A549 (cell line): ENCODE measurements around the gene DNAAF3. TPM values are rescaled to one million over a fixed set of nuclear protein-coding genes. Genes with fewer than 3 reads are reported as not detected.
A peak's percentile ranks its signal among the peaks of the same experiment; 100 is the strongest.

Source experiments
- ATAC-seq, 2 experiments: fragments of 200-7000 bp in 1 of 2; fragments of >200 bp in 1 of 2; cut with Nextera tagmentation in 1 of 2; cut with Tn5 transposase in 1 of 2; 3 replicates each; pipeline versions ENCODE4 v1.8.0 to v1.9.1; 2018 to 2020; ENCODE audit warnings: mild to moderate bottlenecking in 1 of 2, moderate library complexity in 1 of 2
- CTCF ChIA-PET: fragments of 300-600 bp; sonication (Branson Sonifier 250); formaldehyde crosslinking; extraction: SDS; loops from one replicate; lab custom pipeline; 2021; ENCODE audit warnings: antibody characterized with exemption, inconsistent platforms; lab: Yijun Ruan, JAX
- POLR2A ChIA-PET: fragments of 350-600 bp; formaldehyde crosslinking; extraction: SDS; loops from one replicate; lab custom pipeline; 2021; ENCODE audit warnings: antibody characterized with exemption, inconsistent platforms; lab: Yijun Ruan, JAX
- DNase-seq, 2 experiments: peaks; one replicate each; pipeline versions ENCODE4 v3.0.0 to v3.0.0-alpha.2; 2011 to 2016; ENCODE audit warnings: low read depth in 1 of 2, low spot score in 1 of 2
- FAIRE-seq: peaks from 2 replicates; lab custom pipeline; 2011; peaks lifted over from hg19 to GRCh38; lab: Jason Lieb, UNC
- H3K27ac ChIP-seq, 2 experiments: fragments of >200 bp; sonication (Bioruptor Twin); formaldehyde crosslinking; 3 replicates each; pipeline ENCODE4 v1.5.1; 2016 to 2017
- H3K4me1 ChIP-seq: fragments of >200 bp; sonication (Bioruptor Twin); formaldehyde crosslinking; 3 replicates; pipeline ENCODE4 v1.6.1; 2016
- H3K4me2 ChIP-seq: fragments of >200 bp; sonication (Bioruptor Twin); formaldehyde crosslinking; 3 replicates; pipeline ENCODE4 v1.6.1; 2016
- H3K4me3 ChIP-seq: fragments of >200 bp; sonication (Bioruptor Twin); formaldehyde crosslinking; 3 replicates; pipeline ENCODE4 v1.5.1; 2016
- H3K9me3 ChIP-seq: fragments of >200 bp; sonication (Bioruptor Twin); formaldehyde crosslinking; 3 replicates; pipeline ENCODE4 v1.6.1; 2016
- CBX8 ChIP-seq: fragments of 200-600 bp; sonication (generic); IDR thresholded peaks from 2 replicates; pipeline ENCODE4 v1.6.1; 2016
- CHD2 ChIP-seq: fragments of 150-350 bp; IDR thresholded peaks from 2 replicates; pipeline ENCODE4 v1.6.1; 2014; ENCODE audit warnings: low read length; ENCODE audit not compliant: partially characterized antibody
- EHF ChIP-seq: fragments of 250-450 bp; sonication (Bioruptor Pico); IDR thresholded peaks from 2 replicates; pipeline ENCODE4 v1.5.0; 2020; ENCODE audit warnings: mild to moderate bottlenecking
- FOSB ChIP-seq: fragments of 250-450 bp; sonication (Bioruptor Pico); IDR thresholded peaks from 2 replicates; pipeline ENCODE4 v1.5.0; 2020; ENCODE audit warnings: mild to moderate bottlenecking, moderate library complexity
- FOSL2 ChIP-seq, 2 experiments: fragments of 450-650 bp in 1 of 2; fragments of >200 bp in 1 of 2; sonication (Bioruptor Twin) in 1 of 2; formaldehyde crosslinking; IDR thresholded peaks; 2 replicates each; pipeline versions ENCODE4 v1.5.0 to v1.6.1; 2016 to 2020; ENCODE audit warnings: mild to moderate bottlenecking in 1 of 2, moderate library complexity in 1 of 2
- FOXS1 ChIP-seq: fragments of 250-450 bp; sonication (Bioruptor Pico); IDR thresholded peaks from 2 replicates; pipeline ENCODE4 v1.5.0; 2020; ENCODE audit warnings: mild to moderate bottlenecking, moderate library complexity
- HEYL ChIP-seq: fragments of 250-450 bp; sonication (Bioruptor Pico); IDR thresholded peaks from 2 replicates; pipeline ENCODE4 v1.8.0; 2021; ENCODE audit warnings: mild to moderate bottlenecking, moderate library complexity
- JUN ChIP-seq, 2 experiments: fragments of >200 bp; sonication (Bioruptor Twin); formaldehyde crosslinking; IDR thresholded peaks; 2 replicates in 1 of 2; 3 replicates in 1 of 2; pipeline ENCODE4 v1.6.1; 2016 to 2017
- JUNB ChIP-seq: fragments of >200 bp; sonication (Bioruptor Twin); formaldehyde crosslinking; IDR thresholded peaks from 2 replicates; pipeline ENCODE4 v1.6.1; 2016
- MAZ ChIP-seq: fragments of 150-350 bp; IDR thresholded peaks from 2 replicates; pipeline ENCODE4 v1.6.1; 2014; ENCODE audit warnings: antibody characterized with exemption, low read depth, low read length, borderline replicate concordance
- NFE2L2 ChIP-seq: fragments of 150-350 bp; conservative IDR thresholded peaks from 2 replicates; pipeline ENCODE4 v1.6.1; 2014; ENCODE audit warnings: low read length
- PHF8 ChIP-seq: fragments of 200-600 bp; sonication (generic); IDR thresholded peaks from 2 replicates; pipeline ENCODE4 v1.6.1; 2016; ENCODE audit warnings: low read depth, mild to moderate bottlenecking, antibody characterized with exemption, moderate library complexity, borderline replicate concordance
- POLR2A ChIP-seq: IDR thresholded peaks from 2 replicates; pipeline ENCODE4 v1.6.1; 2012; ENCODE audit warnings: mild to moderate bottlenecking, low read length
- RARB ChIP-seq: fragments of 250-450 bp; sonication (Bioruptor Pico); IDR thresholded peaks from 2 replicates; pipeline ENCODE4 v1.8.0; 2021; ENCODE audit warnings: mild to moderate bottlenecking, moderate library complexity
- RNF2 ChIP-seq: fragments of 200-600 bp; sonication (generic); IDR thresholded peaks from 2 replicates; pipeline ENCODE4 v1.6.1; 2016; ENCODE audit warnings: low read depth, mild to moderate bottlenecking, antibody characterized with exemption, moderate library complexity, borderline replicate concordance
- SREBF2 ChIP-seq: fragments of 450-650 bp; IDR thresholded peaks from 2 replicates; pipeline ENCODE4 v1.6.1; 2014; ENCODE audit warnings: mild to moderate bottlenecking, moderate library complexity
- TFCP2L1 ChIP-seq: fragments of 250-450 bp; sonication (Bioruptor Pico); IDR thresholded peaks from 2 replicates; pipeline ENCODE4 v1.5.0; 2021; ENCODE audit warnings: mild to moderate bottlenecking
- ZFP36 ChIP-seq: fragments of 450-650 bp; IDR thresholded peaks from 2 replicates; pipeline ENCODE4 v1.6.1; 2014; ENCODE audit warnings: borderline replicate concordance; ENCODE audit not compliant: partially characterized antibody
- ZNF302 ChIP-seq: fragments of 250-450 bp; sonication (Bioruptor Pico); IDR thresholded peaks from 2 replicates; pipeline ENCODE4 v1.9.0; 2021; ENCODE audit warnings: inconsistent platforms, mild to moderate bottlenecking, moderate library complexity
- WGBS: methylation state at CpG from one replicate; pipeline ENCODE4 v1.1.6; 2017; ENCODE audit errors: missing lambda C conversion rate; 5-methylcytosine and 5-hydroxymethylcytosine counted together
- polyA plus RNA-seq, 4 experiments: library from polyadenylated mRNA; depleted of rRNA in 3 of 4; stranded (reverse); fragments of >200 nt; fragmentation: RNase III in 1 of 4; extraction: RNeasy Plus Mini Kit Qiagen cat#74134 plus additional on column Dnase treatment in 1 of 4; gene quantifications; 2 replicates in 3 of 4; 3 replicates in 1 of 4; pipeline ENCODE4 v1.2.3, GENCODE V29; 2011 to 2017
- TF ChIP-seq, protein P1 (sequence below): fragments of 250-450 bp; sonication (Bioruptor Pico); IDR thresholded peaks from 2 replicates; pipeline ENCODE4 v1.5.0; 2021; ENCODE audit warnings: mild to moderate bottlenecking, moderate library complexity, borderline replicate concordance
- TF ChIP-seq, protein P2 (sequence below): fragments of >200 bp; sonication (Bioruptor Twin); formaldehyde crosslinking; IDR thresholded peaks from 3 replicates; pipeline ENCODE4 v1.5.1; 2016
- TF ChIP-seq, protein P3 (sequence below): IDR thresholded peaks from 2 replicates; pipeline ENCODE4 v1.6.1; 2012
- TF ChIP-seq, protein P4 (sequence below): fragments of 200-600 bp; sonication (generic); IDR thresholded peaks from 2 replicates; pipeline ENCODE4 v1.6.1; 2016; ENCODE audit warnings: antibody characterized with exemption, mild to moderate bottlenecking, moderate library complexity
- TF ChIP-seq, protein P5 (sequence below): IDR thresholded peaks from 2 replicates; pipeline ENCODE4 v1.6.1; 2012; ENCODE audit warnings: low read depth, borderline replicate concordance
- TF ChIP-seq, protein P6 (sequence below): fragments of >200 bp; sonication (Bioruptor Twin); formaldehyde crosslinking; IDR thresholded peaks from 3 replicates; pipeline ENCODE4 v1.6.1; 2016

DNAAF3 gene
- polyA plus RNA-seq, 2 of the 4 experiments (the other 2 are of a cell fraction): 4.0 to 5.3 TPM

DNA sequence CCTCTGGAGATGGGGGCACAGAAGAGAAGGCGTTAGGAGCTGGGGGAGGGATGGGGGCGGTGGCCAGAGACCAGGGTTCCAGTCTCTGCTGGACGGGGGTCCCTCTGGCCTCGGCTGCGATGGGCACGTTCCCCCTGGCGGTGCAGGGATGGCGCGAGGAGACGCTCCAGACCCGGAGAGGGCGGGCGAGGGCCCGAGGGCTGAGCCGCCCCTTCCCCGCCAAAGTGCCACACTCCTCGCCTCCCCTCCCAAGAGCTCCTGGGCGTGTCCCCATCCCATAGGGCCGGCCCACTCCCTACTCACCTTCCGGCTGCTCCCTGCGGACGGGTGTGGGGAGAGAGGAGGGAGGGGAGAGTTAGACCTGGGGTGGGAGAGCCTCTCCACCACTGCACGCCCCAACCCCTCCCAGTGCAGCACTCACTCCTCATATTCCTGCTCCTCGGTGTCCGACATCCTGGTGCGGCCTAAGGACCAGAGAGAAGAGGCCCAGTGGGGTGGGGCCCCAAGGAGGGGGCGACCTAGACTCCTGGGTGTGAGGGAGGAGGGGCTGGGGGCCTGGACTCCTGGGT is 19.6 kb downstream of the DNAAF3 start:
- POLR2A ChIA-PET: interaction anchor here (0.6 to 1.9 kb wide), 9 partner anchors 10 to 300 kb away, joined by 3 to 9 read pairs (median 5); partner anchors contain the start of genes DNAAF3, HSPBP1, KMT5C and UBE2S
- peak overlapping the region; percentile 82 to 92 for H3K27ac ChIP-seq
- 2% methylated on average over 18 of the region's 27 CpGs for WGBS
- H3K9me3 ChIP-seq: peaks cover 4% of the 10 kb centered on the region; the same call in 1 of the 3 replicates
- CTCF ChIA-PET: interaction anchor here (0.7 to 4.6 kb wide), 29 partner anchors 10 to 485 kb away, joined by 3 to 111 read pairs (median 4); partner anchors contain the start of genes DNAAF3, PTPRH, TMEM238 and TNNI3
- ATAC-seq (peak; percentile 87 to 94), FAIRE-seq (no peak), DNase-seq (peak; percentile 85 to 92)
- peak overlapping the region; percentile 64 for H3K4me3 ChIP-seq
- H3K4me2 ChIP-seq: peak overlapping the region; percentile 84
- TF ChIP-seq RNF2 (no peak), FOXS1 (CRISPR knock-in tag) (no peak), JUNB (no peak), ZFP36 (no peak), HEYL (CRISPR knock-in tag) (no peak), ZNF302 (CRISPR knock-in tag) (no peak), NFE2L2 (no peak), CBX8 (no peak), FOSL2 (IDR thresholded peaks at IDR 0.05) (no peak), FOSL2 (CRISPR knock-in tag; IDR thresholded peaks at IDR 0.05) (no peak), PHF8 (peak; percentile 40; the same call in 1 of the 2 replicates), FOSB (no peak), CHD2 (no peak), SREBF2 (no peak), JUN (IDR thresholded peaks at IDR 0.05) (peak in 1 of 2 experiments; percentile 57; a peak in 2 of 5 replicates), EHF (CRISPR knock-in tag) (no peak), MAZ (no peak), POLR2A (peak; percentile 32; the same call in 1 of the 2 replicates), TFCP2L1 (CRISPR knock-in tag) (no peak), RARB (CRISPR knock-in tag) (no peak)
- TF ChIP-seq, protein P1, sequence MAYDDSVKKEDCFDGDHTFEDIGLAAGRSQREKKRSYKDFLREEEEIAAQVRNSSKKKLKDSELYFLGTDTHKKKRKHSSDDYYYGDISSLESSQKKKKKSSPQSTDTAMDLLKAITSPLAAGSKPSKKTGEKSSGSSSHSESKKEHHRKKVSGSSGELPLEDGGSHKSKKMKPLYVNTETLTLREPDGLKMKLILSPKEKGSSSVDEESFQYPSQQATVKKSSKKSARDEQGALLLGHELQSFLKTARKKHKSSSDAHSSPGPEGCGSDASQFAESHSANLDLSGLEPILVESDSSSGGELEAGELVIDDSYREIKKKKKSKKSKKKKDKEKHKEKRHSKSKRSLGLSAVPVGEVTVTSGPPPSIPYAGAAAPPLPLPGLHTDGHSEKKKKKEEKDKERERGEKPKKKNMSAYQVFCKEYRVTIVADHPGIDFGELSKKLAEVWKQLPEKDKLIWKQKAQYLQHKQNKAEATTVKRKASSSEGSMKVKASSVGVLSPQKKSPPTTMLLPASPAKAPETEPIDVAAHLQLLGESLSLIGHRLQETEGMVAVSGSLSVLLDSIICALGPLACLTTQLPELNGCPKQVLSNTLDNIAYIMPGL (CRISPR knock-in tag): no peak
- TF ChIP-seq, protein P2, sequence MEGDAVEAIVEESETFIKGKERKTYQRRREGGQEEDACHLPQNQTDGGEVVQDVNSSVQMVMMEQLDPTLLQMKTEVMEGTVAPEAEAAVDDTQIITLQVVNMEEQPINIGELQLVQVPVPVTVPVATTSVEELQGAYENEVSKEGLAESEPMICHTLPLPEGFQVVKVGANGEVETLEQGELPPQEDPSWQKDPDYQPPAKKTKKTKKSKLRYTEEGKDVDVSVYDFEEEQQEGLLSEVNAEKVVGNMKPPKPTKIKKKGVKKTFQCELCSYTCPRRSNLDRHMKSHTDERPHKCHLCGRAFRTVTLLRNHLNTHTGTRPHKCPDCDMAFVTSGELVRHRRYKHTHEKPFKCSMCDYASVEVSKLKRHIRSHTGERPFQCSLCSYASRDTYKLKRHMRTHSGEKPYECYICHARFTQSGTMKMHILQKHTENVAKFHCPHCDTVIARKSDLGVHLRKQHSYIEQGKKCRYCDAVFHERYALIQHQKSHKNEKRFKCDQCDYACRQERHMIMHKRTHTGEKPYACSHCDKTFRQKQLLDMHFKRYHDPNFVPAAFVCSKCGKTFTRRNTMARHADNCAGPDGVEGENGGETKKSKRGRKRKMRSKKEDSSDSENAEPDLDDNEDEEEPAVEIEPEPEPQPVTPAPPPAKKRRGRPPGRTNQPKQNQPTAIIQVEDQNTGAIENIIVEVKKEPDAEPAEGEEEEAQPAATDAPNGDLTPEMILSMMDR: no peak
- TF ChIP-seq, protein P3, sequence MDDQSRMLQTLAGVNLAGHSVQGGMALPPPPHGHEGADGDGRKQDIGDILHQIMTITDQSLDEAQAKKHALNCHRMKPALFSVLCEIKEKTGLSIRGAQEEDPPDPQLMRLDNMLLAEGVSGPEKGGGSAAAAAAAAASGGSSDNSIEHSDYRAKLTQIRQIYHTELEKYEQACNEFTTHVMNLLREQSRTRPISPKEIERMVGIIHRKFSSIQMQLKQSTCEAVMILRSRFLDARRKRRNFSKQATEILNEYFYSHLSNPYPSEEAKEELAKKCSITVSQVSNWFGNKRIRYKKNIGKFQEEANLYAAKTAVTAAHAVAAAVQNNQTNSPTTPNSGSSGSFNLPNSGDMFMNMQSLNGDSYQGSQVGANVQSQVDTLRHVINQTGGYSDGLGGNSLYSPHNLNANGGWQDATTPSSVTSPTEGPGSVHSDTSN: no peak
- TF ChIP-seq, protein P4, sequence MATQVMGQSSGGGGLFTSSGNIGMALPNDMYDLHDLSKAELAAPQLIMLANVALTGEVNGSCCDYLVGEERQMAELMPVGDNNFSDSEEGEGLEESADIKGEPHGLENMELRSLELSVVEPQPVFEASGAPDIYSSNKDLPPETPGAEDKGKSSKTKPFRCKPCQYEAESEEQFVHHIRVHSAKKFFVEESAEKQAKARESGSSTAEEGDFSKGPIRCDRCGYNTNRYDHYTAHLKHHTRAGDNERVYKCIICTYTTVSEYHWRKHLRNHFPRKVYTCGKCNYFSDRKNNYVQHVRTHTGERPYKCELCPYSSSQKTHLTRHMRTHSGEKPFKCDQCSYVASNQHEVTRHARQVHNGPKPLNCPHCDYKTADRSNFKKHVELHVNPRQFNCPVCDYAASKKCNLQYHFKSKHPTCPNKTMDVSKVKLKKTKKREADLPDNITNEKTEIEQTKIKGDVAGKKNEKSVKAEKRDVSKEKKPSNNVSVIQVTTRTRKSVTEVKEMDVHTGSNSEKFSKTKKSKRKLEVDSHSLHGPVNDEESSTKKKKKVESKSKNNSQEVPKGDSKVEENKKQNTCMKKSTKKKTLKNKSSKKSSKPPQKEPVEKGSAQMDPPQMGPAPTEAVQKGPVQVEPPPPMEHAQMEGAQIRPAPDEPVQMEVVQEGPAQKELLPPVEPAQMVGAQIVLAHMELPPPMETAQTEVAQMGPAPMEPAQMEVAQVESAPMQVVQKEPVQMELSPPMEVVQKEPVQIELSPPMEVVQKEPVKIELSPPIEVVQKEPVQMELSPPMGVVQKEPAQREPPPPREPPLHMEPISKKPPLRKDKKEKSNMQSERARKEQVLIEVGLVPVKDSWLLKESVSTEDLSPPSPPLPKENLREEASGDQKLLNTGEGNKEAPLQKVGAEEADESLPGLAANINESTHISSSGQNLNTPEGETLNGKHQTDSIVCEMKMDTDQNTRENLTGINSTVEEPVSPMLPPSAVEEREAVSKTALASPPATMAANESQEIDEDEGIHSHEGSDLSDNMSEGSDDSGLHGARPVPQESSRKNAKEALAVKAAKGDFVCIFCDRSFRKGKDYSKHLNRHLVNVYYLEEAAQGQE: no peak
- TF ChIP-seq, protein P5, sequence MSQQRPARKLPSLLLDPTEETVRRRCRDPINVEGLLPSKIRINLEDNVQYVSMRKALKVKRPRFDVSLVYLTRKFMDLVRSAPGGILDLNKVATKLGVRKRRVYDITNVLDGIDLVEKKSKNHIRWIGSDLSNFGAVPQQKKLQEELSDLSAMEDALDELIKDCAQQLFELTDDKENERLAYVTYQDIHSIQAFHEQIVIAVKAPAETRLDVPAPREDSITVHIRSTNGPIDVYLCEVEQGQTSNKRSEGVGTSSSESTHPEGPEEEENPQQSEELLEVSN: 0 out of 2 replicates have a peak, but pooled peaks have one; percentile 7
- TF ChIP-seq, protein P6, sequence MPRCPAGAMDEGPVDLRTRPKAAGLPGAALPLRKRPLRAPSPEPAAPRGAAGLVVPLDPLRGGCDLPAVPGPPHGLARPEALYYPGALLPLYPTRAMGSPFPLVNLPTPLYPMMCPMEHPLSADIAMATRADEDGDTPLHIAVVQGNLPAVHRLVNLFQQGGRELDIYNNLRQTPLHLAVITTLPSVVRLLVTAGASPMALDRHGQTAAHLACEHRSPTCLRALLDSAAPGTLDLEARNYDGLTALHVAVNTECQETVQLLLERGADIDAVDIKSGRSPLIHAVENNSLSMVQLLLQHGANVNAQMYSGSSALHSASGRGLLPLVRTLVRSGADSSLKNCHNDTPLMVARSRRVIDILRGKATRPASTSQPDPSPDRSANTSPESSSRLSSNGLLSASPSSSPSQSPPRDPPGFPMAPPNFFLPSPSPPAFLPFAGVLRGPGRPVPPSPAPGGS: peak; percentile 45; the same call in 1 of the 3 replicates
- H3K4me1 ChIP-seq: peaks cover 37% of the 10 kb centered on the region
